DOHH2 (cell line): Measurements from ENCODE around the gene PAQR8.

Experiments
- H3F3A ChIP-seq: fragments of 200-600 bp; sonication (generic), shearing (Covaris generic); 2 replicates; pipeline ENCODE4 v1.6.0; 2016; ENCODE audit warnings: antibody characterized with exemption, mild to moderate bottlenecking; ENCODE audit not compliant: control insufficient read depth, insufficient read depth
- H3K27ac ChIP-seq: fragments of 200-600 bp; sonication (generic); 2 replicates; pipeline ENCODE4 v1.5.1; 2014; ENCODE audit warnings: low read depth, mild to moderate bottlenecking, low read length, moderate library complexity
- H3K27me3 ChIP-seq: fragments of 200-600 bp; sonication (generic); 2 replicates; pipeline ENCODE4 v1.6.1; 2014; ENCODE audit warnings: mild to moderate bottlenecking, low read length, mixed read lengths; ENCODE audit not compliant: control insufficient read depth
- H3K36me3 ChIP-seq: fragments of 200-600 bp; sonication (generic); 2 replicates; pipeline ENCODE4 v1.6.1; 2014; ENCODE audit warnings: mild to moderate bottlenecking, low read length, moderate library complexity, mixed read lengths; ENCODE audit not compliant: control insufficient read depth
- H3K4me1 ChIP-seq: fragments of 200-600 bp; sonication (generic); 2 replicates; pipeline ENCODE4 v1.6.1; 2014; ENCODE audit warnings: mild to moderate bottlenecking, low read length, mixed read lengths; ENCODE audit not compliant: control insufficient read depth
- H3K4me2 ChIP-seq: fragments of 200-600 bp; sonication (generic); 2 replicates; pipeline ENCODE4 v1.6.0; 2014; ENCODE audit warnings: mild to moderate bottlenecking, low read length, moderate library complexity
- H3K4me3 ChIP-seq: fragments of 200-600 bp; sonication (generic); 2 replicates; pipeline ENCODE4 v1.5.1; 2014; ENCODE audit warnings: mild to moderate bottlenecking, low read length, mixed read lengths
- H3K79me2 ChIP-seq: fragments of 200-600 bp; sonication (generic); 2 replicates; pipeline ENCODE4 v1.6.1; 2014; ENCODE audit warnings: mild to moderate bottlenecking, low read length, mixed read lengths; ENCODE audit not compliant: control insufficient read depth
- H3K9me2 ChIP-seq: fragments of 200-600 bp; sonication (generic); replicated peaks from 2 replicates; pipeline ENCODE4 v1.6.1; 2014; ENCODE audit warnings: mild to moderate bottlenecking, low read length, mixed read lengths; ENCODE audit not compliant: control insufficient read depth
- H3K9me3 ChIP-seq: fragments of 200-600 bp; sonication (generic); 2 replicates; pipeline ENCODE4 v1.6.1; 2014; ENCODE audit warnings: antibody characterized with exemption, low read length, mixed read lengths; ENCODE audit not compliant: control insufficient read depth, insufficient read depth
- H4K20me1 ChIP-seq: fragments of 200-600 bp; sonication (generic); 2 replicates; pipeline ENCODE4 v1.6.0; 2014; ENCODE audit warnings: low read depth, mild to moderate bottlenecking, antibody characterized with exemption, low read length, moderate library complexity; ENCODE audit not compliant: control insufficient read depth, insufficient read depth
- EZH2phosphoT487 ChIP-seq: fragments of 200-600 bp; sonication (generic); IDR thresholded peaks from 2 replicates; pipeline ENCODE4 v1.6.1; 2017; ENCODE audit warnings: borderline replicate concordance, mild to moderate bottlenecking, antibody characterized with exemption, low read length, moderate library complexity, mixed read lengths
- TF ChIP-seq, protein P1 (sequence below): fragments of 200-600 bp; sonication (generic); IDR thresholded peaks from one replicate; pipeline ENCODE4 v1.5.1; 2014; ENCODE audit warnings: antibody characterized with exemption, mild to moderate bottlenecking, low read depth, low read length; ENCODE audit not compliant: poor library complexity, severe bottlenecking

Gene PAQR8

DNA sequence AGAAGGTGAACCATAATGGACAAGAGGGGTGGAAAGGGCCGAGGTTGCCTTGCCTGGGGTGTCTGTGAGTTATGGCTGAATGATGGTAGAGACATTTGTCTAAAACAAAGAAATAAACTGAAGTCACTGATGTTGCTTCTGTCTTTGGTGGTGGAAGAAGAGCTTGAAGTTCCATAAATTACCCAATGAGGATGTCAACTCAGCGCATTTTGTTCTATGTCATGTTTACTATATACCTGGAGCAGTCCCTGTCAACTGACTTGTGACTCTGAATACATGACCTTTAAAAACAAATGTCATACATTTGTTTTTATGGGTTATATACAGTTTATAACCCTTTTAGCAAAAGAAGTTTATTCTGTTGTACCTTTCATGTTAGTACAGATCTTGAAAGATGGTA is 60.2 kb downstream of the PAQR8 start:
- Histone ChIP-seq H3K79me2 (peaks cover 4% of the 10 kb centered on the region; the same call in 1 of the 2 replicates), H3K4me1 (peaks cover 22% of the 10 kb centered on the region), H3K4me2 (no peak overlapping the region), H3K27ac (no peak overlapping the region), H3K36me3 (0 out of 2 replicates have a peak, but pooled peaks cover 3% of the 10 kb centered on the region), H3F3A (peaks cover 4% of the 10 kb centered on the region), H3K9me2 (no peaks in the 10 kb centered on the region), H3K4me3 (no peak overlapping the region), H3K27me3 (no peaks in the 10 kb centered on the region), H3K9me3 (no peaks in the 10 kb centered on the region), H4K20me1 (no peaks in the 10 kb centered on the region)
- no peak for TF ChIP-seq EZH2phosphoT487
- TF ChIP-seq, protein P1, sequence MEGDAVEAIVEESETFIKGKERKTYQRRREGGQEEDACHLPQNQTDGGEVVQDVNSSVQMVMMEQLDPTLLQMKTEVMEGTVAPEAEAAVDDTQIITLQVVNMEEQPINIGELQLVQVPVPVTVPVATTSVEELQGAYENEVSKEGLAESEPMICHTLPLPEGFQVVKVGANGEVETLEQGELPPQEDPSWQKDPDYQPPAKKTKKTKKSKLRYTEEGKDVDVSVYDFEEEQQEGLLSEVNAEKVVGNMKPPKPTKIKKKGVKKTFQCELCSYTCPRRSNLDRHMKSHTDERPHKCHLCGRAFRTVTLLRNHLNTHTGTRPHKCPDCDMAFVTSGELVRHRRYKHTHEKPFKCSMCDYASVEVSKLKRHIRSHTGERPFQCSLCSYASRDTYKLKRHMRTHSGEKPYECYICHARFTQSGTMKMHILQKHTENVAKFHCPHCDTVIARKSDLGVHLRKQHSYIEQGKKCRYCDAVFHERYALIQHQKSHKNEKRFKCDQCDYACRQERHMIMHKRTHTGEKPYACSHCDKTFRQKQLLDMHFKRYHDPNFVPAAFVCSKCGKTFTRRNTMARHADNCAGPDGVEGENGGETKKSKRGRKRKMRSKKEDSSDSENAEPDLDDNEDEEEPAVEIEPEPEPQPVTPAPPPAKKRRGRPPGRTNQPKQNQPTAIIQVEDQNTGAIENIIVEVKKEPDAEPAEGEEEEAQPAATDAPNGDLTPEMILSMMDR = no peak

DNA sequence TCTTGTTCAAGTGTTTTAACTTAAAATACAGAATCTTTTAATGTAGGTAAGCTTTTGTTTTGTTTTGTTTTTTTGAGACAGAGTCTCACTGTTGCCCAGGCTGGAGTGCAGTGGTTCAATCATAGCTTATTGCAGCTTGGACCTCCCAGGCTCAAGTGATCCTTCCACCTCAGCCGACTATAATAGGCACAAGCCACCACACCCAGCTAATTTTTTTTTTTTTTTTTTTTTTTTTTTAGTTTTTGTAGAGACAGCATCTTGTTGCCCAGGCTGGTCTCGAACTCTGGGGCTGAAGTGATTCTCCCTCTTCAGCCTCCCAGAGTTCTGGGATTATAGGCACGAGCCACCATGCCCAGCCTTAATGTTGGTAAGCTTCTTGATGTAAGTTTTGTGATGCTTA is 61.5 kb downstream of the PAQR8 start:
- no peak overlapping the region for H3K4me2 ChIP-seq
- no peaks in the 10 kb centered on the region for H4K20me1 ChIP-seq
- H3K4me3 ChIP-seq = no peak overlapping the region
- H3K9me2 ChIP-seq = no peaks in the 10 kb centered on the region
- peaks cover 22% of the 10 kb centered on the region for H3K4me1 ChIP-seq
- peaks cover 3% of the 10 kb centered on the region for H3F3A ChIP-seq
- no peaks in the 10 kb centered on the region for H3K9me3 ChIP-seq
- H3K27ac ChIP-seq = no peak overlapping the region
- H3K27me3 ChIP-seq = no peaks in the 10 kb centered on the region
- H3K79me2 ChIP-seq = peaks cover 4% of the 10 kb centered on the region; the same call in 1 of the 2 replicates
- TF ChIP-seq EZH2phosphoT487 = no peak
- TF ChIP-seq, protein P1 = no peak
- H3K36me3 ChIP-seq = 0 out of 2 replicates have a peak, but pooled peaks cover 3% of the 10 kb centered on the region

DNA sequence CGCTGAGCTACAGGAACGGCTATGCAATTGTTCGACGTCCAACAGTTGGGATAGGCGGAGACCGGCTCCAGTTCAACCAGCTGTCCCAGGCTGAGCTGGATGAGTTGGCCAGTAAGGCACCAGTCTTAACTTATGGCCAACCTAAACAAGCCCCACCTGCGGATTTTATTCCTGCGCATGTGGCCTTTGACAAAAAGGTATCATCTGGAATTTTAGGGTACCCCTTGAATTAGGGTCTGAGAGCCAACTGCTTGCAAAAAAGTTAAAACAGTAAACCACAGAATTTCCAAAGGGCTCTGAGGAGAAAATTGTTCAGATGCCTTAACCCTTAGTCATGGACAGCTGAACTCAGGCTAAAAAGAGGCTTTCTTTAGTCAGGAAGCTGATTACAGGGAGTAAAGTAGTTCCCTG is 62.0 kb downstream of the PAQR8 start:
- no peaks in the 10 kb centered on the region for H3K9me2 ChIP-seq
- H3K27me3 ChIP-seq = no peaks in the 10 kb centered on the region
- H3K79me2 ChIP-seq = peaks cover 4% of the 10 kb centered on the region; the same call in 1 of the 2 replicates
- no peak for TF ChIP-seq EZH2phosphoT487
- TF ChIP-seq, protein P1 = no peak
- H3F3A ChIP-seq = no peaks in the 10 kb centered on the region
- no peak overlapping the region for H3K4me2 ChIP-seq
- no peaks in the 10 kb centered on the region for H3K9me3 ChIP-seq
- H4K20me1 ChIP-seq = no peaks in the 10 kb centered on the region
- no peak overlapping the region for H3K4me3 ChIP-seq
- H3K36me3 ChIP-seq = 0 out of 2 replicates have a peak, but pooled peaks cover 3% of the 10 kb centered on the region
- H3K27ac ChIP-seq = no peak overlapping the region
- H3K4me1 ChIP-seq = peaks cover 16% of the 10 kb centered on the region
